HG03025 (cell line): ENCODE results near the gene CDHR2.

Experiments used
- ATAC-seq: cut with Tn5 transposase; IDR thresholded peaks from one replicate; pipeline ENCODE4 v1.9.1; 2021; ENCODE audit warnings: mild to moderate bottlenecking, moderate library complexity; ENCODE audit not compliant: unreplicated experiment, low FRiP score

CDHR2 gene

GRCh38 chr5:176612008-176612407, 62.9 kb downstream of the CDHR2 start:
- ATAC-seq = no peak

- ATAC-seq = no peak
These were observed 63.7 kb downstream of the CDHR2 start for GRCh38 chr5:176612855-176613254.

GRCh38 chr5:176614805-176615478, 65.8 kb downstream of the CDHR2 start:
- no peak for ATAC-seq

- no peak for ATAC-seq
These were observed 67.4 kb downstream of the CDHR2 start for GRCh38 chr5:176616511-176616910.

- no peak for ATAC-seq
These were observed 69.6 kb downstream of the CDHR2 start for GRCh38 chr5:176618783-176619182.

GRCh38 chr5:176619203-176619568, 70.0 kb downstream of the CDHR2 start:
- no peak for ATAC-seq

GRCh38 chr5:176619569-176620332, 70.6 kb downstream of the CDHR2 start:
- ATAC-seq = no peak

GRCh38 chr5:176620333-176620981, 71.3 kb downstream of the CDHR2 start:
- no peak for ATAC-seq

GRCh38 chr5:176621661-176622079, 72.5 kb downstream of the CDHR2 start:
- ATAC-seq = no peak

- no peak for ATAC-seq
These were observed 75.0 kb downstream of the CDHR2 start for GRCh38 chr5:176624142-176624541.

- no peak for ATAC-seq
These were observed 75.8 kb downstream of the CDHR2 start for GRCh38 chr5:176624938-176625337.

GRCh38 chr5:176625512-176625911, 76.4 kb downstream of the CDHR2 start:
- no peak for ATAC-seq

GRCh38 chr5:176625966-176626875, 77.1 kb downstream of the CDHR2 start:
- no peak for ATAC-seq

GRCh38 chr5:176626876-176627236, 77.7 kb downstream of the CDHR2 start:
- no peak for ATAC-seq

GRCh38 chr5:176627582-176627981, 78.4 kb downstream of the CDHR2 start:
- ATAC-seq = no peak

- no peak for ATAC-seq
These were observed 79.5 kb downstream of the CDHR2 start for GRCh38 chr5:176628406-176629228.

- ATAC-seq = no peak
These were observed 80.2 kb downstream of the CDHR2 start for GRCh38 chr5:176629317-176629852.

- ATAC-seq = no peak
These were observed 80.9 kb downstream of the CDHR2 start, which contains the start of the genes EIF4E1B and SNCB for GRCh38 chr5:176629853-176630680. Gene EIF4E1B (plus strand): TSS chr5:176630675. CDS start chr5:176642788, 12,113 bp downstream. Gene SNCB (minus strand): TSS chr5:176630534. CDS start chr5:176629654, 880 bp downstream.
